ENCODE results near the gene EHD2.
A peak's percentile ranks its signal among the peaks of the same experiment; 100 is the strongest.

The EHD2 gene

DNA sequence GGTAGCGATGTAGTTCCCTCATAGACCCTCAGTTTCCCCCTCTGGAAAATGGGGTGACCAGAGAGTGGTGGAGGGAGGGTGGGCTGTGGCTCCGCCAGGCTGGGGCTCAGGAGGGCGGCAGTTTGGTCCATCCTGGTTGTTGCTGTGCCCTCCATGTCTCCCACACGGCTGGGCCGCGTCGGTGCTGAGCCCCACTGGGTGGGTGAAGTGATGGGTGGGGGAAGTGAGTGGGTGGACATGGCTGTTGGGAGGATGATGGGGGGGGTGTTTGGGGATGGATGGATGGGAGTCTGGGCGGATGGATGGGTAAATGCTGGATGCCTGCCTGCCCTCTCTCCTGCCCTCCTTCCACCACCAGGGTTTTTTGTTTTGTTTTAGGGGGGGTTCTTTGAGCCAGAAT, 16.6 kb upstream of the EHD2 start:
- no peak for FAIRE-seq
- TF ChIP-seq POLR2A (IDR thresholded peaks at IDR 0.05; ENCODE audit: low read depth, low read length), result no peak
- DNase-seq (ENCODE audit: insufficient read length, low spot score), result no peak

DNA sequence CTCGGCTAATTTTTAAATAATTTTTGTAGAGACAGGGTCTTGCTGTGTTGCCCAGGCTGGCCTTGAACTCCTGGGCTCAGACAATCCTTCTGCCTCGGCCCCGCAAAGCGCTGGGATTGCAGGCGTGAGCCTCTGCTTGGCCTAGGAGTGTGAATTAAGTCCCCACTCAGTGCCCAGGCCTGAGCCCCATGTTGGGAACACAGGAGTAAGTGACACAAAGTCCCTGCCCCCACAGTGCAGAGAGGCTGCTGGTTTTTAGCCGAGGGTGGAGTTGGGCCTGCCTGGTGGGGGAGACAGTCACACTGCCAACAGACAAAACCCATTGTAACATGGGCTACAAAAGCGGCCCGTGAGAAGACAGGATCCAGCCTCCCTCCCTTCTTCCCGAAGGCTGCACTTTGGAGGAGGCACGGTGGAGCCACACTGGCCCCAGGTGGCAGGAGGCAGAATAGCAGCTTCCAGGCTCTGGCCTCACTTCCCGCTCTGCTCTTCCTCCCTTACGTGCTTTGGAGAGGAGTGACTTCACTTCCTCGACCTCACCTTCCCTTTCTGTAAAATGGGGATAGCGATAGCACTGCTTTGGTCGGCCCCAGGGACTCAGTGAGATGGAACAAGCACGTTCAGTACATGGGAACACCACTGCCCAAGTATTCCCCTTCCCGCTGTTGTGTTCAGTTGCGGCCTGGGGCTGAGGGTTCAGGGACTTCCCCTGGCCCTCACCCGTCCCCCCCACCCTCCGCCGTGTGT, 15.2 kb upstream of the EHD2 start:
- TF ChIP-seq POLR2A (IDR thresholded peaks at IDR 0.05; ENCODE audit: low read depth, low read length), result no peak
- DNase-seq (ENCODE audit: insufficient read length, low spot score) (peak; percentile 80), FAIRE-seq (peak; percentile 92)

DNA sequence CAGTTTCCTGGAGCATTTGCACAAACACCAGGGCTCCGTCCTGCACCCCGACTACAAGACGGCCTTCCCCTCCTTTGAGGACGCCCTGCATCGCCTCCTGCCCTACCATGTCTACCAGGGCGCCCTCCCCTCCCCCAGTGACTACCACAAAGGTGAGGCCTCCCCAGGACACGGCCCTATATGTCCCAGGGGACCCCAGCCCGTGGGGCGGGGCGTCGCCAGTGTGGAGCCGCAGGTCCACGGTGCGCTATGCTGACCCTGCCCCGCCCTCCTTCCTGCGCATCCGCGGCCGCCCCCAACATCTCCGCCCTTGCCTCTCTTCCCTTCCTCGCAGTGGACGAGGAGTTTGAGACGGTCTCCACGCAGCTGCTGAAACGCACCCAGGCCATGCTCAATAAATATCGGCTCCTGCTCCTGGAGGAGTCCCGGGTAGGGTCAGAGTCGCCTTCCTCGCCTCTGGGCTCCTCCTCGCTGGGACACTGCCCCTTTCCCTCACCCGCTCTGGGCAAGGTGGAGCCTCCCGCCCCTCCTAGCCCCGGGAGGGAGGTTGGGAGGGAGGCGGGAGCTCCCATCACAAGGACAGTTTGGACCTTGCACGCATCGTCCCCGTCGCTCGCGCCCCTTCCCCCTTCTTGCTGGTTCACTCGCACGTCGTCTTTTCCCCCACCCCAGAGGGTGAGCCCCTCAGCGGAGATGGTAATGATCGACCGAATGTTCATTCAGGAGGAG, 14.4 kb upstream of the EHD2 start:
- no peak for DNase-seq (ENCODE audit: insufficient read length, low spot score)
- FAIRE-seq, result no peak
- no peak for TF ChIP-seq POLR2A (IDR thresholded peaks at IDR 0.05; ENCODE audit: low read depth, low read length)

DNA sequence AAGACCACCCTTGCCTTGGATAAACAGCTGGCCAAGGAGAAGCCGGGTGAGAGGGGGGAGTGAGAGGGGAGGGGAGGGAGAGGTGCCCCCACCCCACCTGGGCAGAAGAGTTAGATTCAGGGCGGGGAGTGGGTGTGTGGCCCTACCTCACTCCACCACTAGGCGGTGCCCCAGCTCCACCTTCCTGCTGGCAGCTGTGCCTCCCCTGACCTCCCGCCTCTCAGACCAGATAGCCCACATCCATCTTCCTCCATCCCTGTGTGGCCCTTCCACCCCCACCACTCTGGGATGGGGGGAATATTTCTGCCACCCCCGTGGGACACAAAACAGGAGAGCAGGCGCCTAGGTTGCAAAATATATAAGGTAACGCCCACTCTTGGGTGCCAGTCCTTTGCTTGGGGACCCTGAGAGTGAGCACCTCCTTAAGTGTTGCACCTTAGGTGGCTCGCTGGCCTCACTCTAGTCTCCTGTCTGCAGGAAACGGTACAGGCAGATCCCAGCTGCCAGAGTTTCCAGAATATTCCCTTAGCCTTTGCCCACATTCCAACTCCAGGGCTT, 13.8 kb upstream of the EHD2 start:
- no peak for FAIRE-seq
- TF ChIP-seq POLR2A (IDR thresholded peaks at IDR 0.05; ENCODE audit: low read depth, low read length), result no peak
- peak; percentile 68 for DNase-seq (ENCODE audit: insufficient read length, low spot score)

DNA sequence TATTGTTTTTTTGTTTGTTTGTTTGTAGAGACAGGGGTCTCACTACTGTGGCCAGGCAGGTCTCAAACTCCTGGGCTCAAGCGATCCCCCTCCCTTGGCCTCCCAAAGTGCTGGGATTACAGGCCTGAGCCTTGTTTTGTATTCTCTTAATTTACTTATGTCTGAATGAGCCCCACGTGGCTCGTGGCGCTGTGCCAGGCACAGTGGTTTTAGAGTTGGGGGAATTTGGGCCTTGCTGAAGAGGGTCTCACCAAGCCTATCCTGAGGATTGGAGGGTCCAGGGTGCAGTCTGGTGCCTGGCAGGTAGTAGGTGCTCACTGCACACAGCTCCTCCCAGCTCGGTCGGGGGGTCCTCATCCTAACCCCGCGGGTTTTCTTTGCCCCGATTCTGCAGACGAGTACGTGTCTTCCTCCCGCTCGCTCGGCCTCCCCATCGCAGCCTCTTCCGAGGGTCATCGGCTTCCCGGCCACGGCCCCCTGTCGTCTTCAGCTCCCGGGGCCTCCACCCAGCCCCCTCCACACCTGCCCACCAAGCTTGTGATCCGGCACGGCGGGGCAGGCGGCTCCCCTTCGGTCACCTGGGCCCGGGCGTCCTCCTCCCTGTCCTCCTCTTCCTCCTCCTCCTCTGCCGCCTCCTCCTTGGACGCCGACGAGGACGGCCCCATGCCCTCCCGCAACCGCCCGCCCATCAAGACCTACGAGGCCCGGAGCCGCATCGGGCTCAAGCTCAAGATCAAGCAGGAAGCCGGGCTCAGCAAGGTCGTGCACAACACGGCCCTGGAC, 12.1 kb upstream of the EHD2 start:
- FAIRE-seq (no peak), DNase-seq (ENCODE audit: insufficient read length, low spot score) (no peak)
- TF ChIP-seq POLR2A (IDR thresholded peaks at IDR 0.05; ENCODE audit: low read depth, low read length), result no peak

DNA sequence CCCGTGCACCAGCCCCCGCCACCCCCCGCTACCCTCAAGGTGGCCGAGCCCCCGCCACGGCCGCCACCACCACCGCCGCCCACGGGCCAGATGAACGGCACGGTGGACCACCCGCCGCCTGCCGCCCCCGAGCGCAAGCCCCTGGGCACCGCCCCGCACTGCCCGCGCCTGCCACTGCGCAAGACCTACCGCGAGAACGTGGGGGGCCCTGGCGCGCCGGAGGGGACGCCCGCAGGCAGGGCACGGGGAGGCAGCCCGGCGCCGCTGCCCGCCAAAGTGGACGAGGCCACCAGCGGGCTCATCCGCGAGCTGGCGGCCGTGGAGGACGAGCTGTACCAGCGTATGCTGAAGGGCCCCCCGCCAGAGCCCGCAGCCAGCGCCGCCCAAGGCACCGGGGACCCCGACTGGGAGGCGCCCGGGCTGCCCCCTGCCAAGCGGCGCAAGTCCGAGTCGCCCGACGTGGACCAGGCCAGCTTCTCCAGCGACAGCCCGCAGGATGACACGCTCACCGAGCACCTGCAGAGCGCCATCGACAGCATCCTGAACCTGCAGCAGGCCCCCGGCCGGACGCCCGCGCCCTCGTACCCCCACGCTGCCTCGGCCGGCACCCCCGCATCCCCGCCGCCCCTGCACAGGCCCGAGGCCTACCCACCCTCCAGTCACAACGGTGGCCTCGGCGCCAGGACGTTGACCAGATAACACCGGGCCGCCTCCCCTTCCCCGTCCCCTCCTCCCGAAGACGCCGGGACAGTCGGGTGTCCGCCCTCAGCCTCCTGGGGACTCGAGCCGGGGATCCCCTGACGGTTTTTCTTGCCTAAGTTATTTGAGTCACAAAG, 11.3 kb upstream of the EHD2 start:
- no peak for TF ChIP-seq POLR2A (IDR thresholded peaks at IDR 0.05; ENCODE audit: low read depth, low read length)
- no peak for FAIRE-seq
- no peak for DNase-seq (ENCODE audit: insufficient read length, low spot score)

DNA sequence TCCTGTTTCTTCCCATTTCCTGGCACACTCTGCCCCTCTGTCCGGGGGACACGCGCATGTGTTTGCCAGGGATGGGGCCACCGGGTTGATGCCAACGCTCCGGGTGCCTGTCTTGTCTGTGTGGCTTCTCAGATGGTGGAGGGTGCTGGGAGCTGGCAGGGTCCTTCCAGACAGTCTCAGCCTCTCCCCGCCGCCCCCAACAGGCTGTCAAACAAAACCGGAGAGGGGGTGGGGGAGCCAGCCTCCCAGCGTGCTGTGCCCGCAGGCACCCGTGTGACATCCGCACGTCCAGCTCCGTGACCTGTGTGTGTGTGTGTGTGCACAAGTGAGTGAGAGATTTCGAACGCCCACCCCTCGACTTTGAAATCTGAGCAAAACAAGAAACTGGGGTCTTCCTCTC, 10.6 kb upstream of the EHD2 start:
- TF ChIP-seq POLR2A (IDR thresholded peaks at IDR 0.05; ENCODE audit: low read depth, low read length), result no peak
- no peak for DNase-seq (ENCODE audit: insufficient read length, low spot score)
- no peak for FAIRE-seq

DNA sequence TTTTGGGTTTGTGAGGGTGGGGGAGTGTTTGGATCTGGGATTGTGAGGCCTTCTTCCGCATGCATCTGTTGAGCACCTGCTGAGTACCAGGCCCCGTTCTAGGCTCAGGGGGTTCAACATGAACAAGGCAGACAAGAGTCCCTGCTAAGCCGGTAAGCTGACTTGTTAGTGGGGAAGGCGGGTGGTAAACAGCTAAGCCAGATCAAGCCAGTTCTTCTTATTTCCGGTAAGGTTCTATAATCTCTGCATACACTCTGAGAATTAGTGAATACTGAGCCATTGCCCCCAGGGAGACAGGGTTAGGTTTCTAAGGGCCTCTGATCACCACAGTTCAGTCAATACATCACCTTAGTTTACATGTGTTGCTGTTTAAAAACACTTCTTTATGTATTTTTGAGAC, 9.9 kb upstream of the EHD2 start:
- FAIRE-seq, result no peak
- TF ChIP-seq POLR2A (IDR thresholded peaks at IDR 0.05; ENCODE audit: low read depth, low read length), result no peak
- no peak for DNase-seq (ENCODE audit: insufficient read length, low spot score)

DNA sequence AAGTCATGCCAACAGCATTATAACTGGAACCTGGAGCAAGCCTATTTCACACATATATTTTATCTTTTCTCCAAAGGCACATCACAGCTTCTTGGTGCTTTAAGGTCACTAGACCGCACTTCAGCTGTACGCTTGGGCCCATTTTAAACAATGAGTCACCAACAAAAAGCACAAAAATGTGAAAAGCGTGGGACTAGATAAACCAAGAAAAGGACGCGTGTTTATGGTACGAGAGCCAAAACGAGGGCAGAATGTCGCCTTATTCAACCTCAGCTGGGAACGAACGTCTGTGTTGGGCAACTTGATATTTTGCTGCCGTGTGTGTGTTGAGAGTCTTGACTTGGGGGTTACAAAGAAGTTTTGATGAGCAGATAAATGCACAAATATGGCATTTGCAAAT, 9.2 kb upstream of the EHD2 start:
- DNase-seq (ENCODE audit: insufficient read length, low spot score) (no peak), FAIRE-seq (no peak)
- no peak for TF ChIP-seq POLR2A (IDR thresholded peaks at IDR 0.05; ENCODE audit: low read depth, low read length)

DNA sequence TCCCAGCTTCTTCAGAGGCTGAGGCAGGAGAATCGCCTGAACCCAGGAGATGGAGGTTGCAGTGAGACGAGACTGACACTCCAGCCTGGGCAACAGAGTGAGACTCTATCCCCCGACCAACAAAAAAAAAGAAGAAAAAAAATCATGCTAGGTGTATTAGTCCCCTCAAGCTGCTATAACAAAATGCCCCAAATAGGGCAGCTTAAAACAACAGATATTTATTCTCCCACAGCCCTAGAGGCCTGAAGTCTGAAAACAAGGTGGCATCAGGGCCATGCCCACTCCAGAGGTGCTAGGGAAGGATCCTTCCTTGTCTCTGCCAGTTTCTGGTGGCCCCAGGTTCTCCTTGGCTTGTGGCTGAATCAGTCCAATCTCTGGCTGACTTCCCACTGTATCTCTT, 8.6 kb upstream of the EHD2 start:
- DNase-seq (ENCODE audit: insufficient read length, low spot score) (no peak), FAIRE-seq (no peak)
- no peak for TF ChIP-seq POLR2A (IDR thresholded peaks at IDR 0.05; ENCODE audit: low read depth, low read length)

DNA sequence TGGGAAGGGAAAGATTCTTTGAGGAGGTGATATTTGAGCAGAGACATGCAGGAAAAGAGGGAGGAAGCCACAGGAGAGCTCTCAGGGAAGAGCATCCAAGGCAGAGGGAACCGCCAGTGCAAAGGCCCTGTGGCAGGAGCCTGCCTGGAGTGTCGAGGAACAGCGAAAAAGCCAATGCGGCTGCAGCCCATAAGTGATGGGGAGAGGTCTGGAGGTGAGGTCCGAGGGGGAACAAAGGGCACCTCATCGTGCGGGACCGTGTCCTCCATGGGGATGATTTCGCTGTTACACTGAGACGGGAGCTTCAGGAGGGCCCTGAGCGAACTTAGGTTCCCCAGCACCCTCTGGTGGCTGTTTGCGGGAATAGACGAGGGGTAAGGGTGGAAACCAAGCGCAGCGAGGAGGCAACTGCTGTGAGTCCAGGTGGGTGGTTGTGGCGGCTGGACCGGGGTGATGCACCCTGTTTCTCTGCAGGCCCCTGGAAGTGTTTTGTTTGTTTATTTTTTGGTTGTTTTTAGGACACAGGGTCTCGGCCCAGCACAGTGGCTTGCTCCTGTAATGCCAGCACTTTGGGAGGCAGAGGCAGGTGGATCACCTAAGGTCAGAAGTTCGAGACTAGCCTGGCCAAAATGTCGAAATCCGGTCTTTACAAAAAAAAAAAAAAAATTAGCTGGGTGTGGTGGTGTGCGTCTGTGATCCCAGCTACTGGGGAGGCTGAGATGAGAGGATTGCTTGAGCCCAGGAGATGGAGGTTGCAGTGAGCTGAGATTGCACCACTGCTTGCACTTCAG, 5.9 kb upstream of the EHD2 start:
- FAIRE-seq, result peak; percentile 20
- DNase-seq (ENCODE audit: insufficient read length, low spot score), result no peak
- TF ChIP-seq POLR2A (IDR thresholded peaks at IDR 0.05; ENCODE audit: low read depth, low read length), result no peak

DNA sequence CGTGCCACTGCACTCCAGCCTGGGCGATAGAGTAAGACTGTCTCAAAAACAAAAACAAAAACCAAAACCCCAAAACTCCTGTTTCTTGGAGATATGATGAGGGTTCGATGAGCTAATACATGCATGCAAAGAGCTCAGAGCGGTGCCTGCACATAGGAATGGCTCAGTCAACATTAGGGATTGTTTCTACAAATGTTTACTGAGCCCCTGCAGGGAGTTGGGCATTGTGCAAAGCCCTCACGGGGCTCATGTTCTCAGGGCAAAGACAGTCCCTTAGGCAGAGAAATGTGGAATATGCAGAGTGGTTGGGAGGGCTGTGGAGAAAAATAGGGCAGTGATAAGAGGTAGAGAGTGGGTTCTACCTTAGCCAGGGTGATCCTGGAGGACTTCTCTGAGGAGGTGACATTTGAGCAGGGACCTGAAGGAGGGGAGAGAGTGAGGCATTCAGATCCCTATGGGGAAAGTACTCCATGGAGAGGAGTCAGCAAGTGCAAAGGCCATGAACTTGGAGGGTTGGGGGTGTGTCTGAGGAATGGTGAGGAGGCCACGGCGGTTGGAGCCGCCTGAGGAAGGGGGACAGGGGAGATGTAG, 1.5 kb upstream of the EHD2 start:
- no peak for TF ChIP-seq POLR2A (IDR thresholded peaks at IDR 0.05; ENCODE audit: low read depth, low read length)
- no peak for DNase-seq (ENCODE audit: insufficient read length, low spot score)
- FAIRE-seq, result no peak

Data from H54 (cell line).